ENCODE data around the gene FBXL3. TPM values are rescaled to one million over a fixed set of nuclear protein-coding genes. Genes with fewer than 3 reads are reported as not detected.

FBXL3 gene, protein sequence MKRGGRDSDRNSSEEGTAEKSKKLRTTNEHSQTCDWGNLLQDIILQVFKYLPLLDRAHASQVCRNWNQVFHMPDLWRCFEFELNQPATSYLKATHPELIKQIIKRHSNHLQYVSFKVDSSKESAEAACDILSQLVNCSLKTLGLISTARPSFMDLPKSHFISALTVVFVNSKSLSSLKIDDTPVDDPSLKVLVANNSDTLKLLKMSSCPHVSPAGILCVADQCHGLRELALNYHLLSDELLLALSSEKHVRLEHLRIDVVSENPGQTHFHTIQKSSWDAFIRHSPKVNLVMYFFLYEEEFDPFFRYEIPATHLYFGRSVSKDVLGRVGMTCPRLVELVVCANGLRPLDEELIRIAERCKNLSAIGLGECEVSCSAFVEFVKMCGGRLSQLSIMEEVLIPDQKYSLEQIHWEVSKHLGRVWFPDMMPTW
- 40.1 and 40.8 TPM in 2 replicates for total RNA-seq

DNA sequence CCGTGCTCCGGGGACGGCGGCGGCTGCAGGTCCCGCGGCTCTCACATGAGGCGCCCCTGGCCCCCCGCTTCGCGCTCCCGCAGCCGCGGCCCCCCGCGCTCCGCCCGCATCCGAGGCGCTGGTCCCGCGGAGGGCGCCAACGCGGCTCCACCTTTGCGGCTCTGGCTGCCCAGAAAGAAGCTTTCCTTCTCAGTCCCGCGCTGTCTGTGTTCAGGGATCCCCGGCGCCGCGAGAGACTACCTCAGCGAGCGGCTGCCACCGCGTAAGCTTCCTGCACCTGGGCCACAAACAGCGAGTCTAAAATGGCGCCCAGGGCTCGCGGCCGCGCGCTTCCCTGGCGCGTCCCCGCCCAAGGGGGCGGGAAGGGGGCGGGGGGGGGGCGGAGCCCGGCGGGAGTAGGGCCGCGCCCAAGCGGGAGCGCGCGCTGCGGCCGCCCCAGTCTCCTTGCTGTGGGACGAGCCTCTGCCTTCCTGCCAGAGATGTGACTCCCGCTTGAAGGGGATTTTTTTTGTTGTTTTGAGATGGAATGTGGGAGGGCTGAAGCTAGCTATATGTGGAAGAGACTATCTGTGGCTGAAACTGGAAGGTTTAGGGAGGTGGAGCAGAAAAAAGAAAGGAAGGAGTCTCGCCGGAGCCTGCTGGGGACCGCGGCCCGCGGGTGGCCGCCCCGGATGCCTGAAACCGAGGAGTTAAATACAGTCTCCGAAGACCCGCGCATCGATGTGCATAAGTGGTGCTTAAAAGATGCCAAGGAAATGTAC, at the start of gene FBXL3:
Gene FBXL3 (minus strand): TSS at position 299 of the 761 bp plus-strand sequence. CDS start 5,299 bp downstream, outside the sequence.
- H3K9me3 Mint-ChIP-seq = no peaks in the 10 kb centered on the region
- peak; percentile 78 for DNase-seq (ENCODE audit: low spot score)
- peak within 1 kb of the TSS; percentile 94 for H3K4me3 Mint-ChIP-seq
- peak within 1 kb of the TSS; percentile 93 for H3K27ac Mint-ChIP-seq
- no peaks in the 10 kb centered on the region for H3K27me3 Mint-ChIP-seq (ENCODE audit: insufficient read depth)
- peaks cover 58% of the 10 kb centered on the region for H3K4me1 Mint-ChIP-seq (ENCODE audit: low read depth)
- intact Hi-C loops (cut with micrococcal nuclease) = loop anchor here (1.0 to 5.0 kb wide), 9 partner anchors 8 to 1705 kb away; partner anchors contain the start of gene KCTD12
- peaks cover 19% of the 10 kb centered on the region for H3K36me3 Mint-ChIP-seq (ENCODE audit: low read depth)

DNA sequence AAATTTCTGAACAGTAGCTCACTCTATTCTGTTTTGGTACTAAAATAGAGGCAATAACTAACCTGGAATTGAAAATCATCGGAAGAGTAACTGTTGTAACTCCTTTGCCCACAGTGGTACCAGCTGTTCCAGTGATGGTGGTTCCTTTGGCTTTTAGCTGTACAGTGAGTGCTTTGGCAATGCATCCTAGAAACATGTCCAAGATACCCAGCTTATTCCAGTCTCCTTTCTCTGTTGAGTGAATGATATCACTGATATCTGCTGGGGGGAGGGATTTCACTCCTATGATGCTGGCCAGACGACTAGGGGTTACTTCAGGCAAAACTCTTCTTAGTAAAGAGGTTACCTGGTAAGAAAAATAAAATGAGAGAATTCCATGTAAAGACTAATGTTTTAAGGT, 40.6 kb upstream of the FBXL3 start:
- H3K4me3 Mint-ChIP-seq = no peak overlapping the region
- intact Hi-C loops (cut with micrococcal nuclease) = no loop called here
- no peak for DNase-seq (ENCODE audit: low spot score)
- H3K4me1 Mint-ChIP-seq (ENCODE audit: low read depth) = no peaks in the 10 kb centered on the region
- H3K36me3 Mint-ChIP-seq (ENCODE audit: low read depth) = peaks cover 32% of the 10 kb centered on the region
- H3K9me3 Mint-ChIP-seq = no peaks in the 10 kb centered on the region
- H3K27me3 Mint-ChIP-seq (ENCODE audit: insufficient read depth) = no peaks in the 10 kb centered on the region
- H3K27ac Mint-ChIP-seq = no peak overlapping the region

GRCh38 chr13:77065461-77066147, 38.6 kb upstream of the FBXL3 start:
- H3K27ac Mint-ChIP-seq = no peak overlapping the region

GRCh38 chr13:77062097-77062496, 35.1 kb upstream of the FBXL3 start:
- intact Hi-C loops (cut with micrococcal nuclease) = no loop called here
- H3K27ac Mint-ChIP-seq = no peak overlapping the region

More at GRCh38 chr13:77065461-77066147, 38.6 kb upstream of the FBXL3 start:
- no peaks in the 10 kb centered on the region for H3K27me3 Mint-ChIP-seq (ENCODE audit: insufficient read depth)
- H3K4me3 Mint-ChIP-seq = no peak overlapping the region
- no peaks in the 10 kb centered on the region for H3K9me3 Mint-ChIP-seq
- no peak for DNase-seq (ENCODE audit: low spot score)
- H3K4me1 Mint-ChIP-seq (ENCODE audit: low read depth) = no peaks in the 10 kb centered on the region
- peaks cover 36% of the 10 kb centered on the region for H3K36me3 Mint-ChIP-seq (ENCODE audit: low read depth)
- intact Hi-C loops (cut with micrococcal nuclease) = no loop called here

DNA sequence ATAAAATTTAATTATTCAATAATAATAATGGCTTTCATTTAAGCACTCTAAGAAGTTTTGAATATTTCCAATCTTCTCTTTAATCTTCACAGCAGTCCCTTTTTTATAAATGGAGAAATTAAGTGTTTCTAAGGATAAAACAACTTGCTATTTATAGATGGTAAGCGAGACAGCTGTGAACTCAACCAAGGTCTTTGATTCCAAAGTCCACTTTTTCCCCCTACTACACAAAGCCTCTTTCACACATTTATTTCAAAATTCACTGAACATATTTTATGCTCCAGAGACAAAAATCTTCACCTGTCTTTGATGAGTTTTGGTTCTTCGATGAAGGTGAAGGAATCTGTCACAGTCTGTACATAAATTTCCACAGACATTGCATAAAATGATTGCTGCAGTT, 34.4 kb upstream of the FBXL3 start:
- intact Hi-C loops (cut with micrococcal nuclease) = no loop called here
- H3K27me3 Mint-ChIP-seq (ENCODE audit: insufficient read depth) = no peaks in the 10 kb centered on the region
- H3K36me3 Mint-ChIP-seq (ENCODE audit: low read depth) = peaks cover 35% of the 10 kb centered on the region
- H3K4me1 Mint-ChIP-seq (ENCODE audit: low read depth) = no peaks in the 10 kb centered on the region
- DNase-seq (ENCODE audit: low spot score) = no peak
- no peak overlapping the region for H3K4me3 Mint-ChIP-seq
- H3K9me3 Mint-ChIP-seq = no peaks in the 10 kb centered on the region
- no peak overlapping the region for H3K27ac Mint-ChIP-seq

More at GRCh38 chr13:77062097-77062496, 35.1 kb upstream of the FBXL3 start:
- H3K4me3 Mint-ChIP-seq = no peak overlapping the region
- no peaks in the 10 kb centered on the region for H3K9me3 Mint-ChIP-seq
- no peak for DNase-seq (ENCODE audit: low spot score)
- peaks cover 31% of the 10 kb centered on the region for H3K36me3 Mint-ChIP-seq (ENCODE audit: low read depth)
- no peaks in the 10 kb centered on the region for H3K4me1 Mint-ChIP-seq (ENCODE audit: low read depth)
- no peaks in the 10 kb centered on the region for H3K27me3 Mint-ChIP-seq (ENCODE audit: insufficient read depth)

DNA sequence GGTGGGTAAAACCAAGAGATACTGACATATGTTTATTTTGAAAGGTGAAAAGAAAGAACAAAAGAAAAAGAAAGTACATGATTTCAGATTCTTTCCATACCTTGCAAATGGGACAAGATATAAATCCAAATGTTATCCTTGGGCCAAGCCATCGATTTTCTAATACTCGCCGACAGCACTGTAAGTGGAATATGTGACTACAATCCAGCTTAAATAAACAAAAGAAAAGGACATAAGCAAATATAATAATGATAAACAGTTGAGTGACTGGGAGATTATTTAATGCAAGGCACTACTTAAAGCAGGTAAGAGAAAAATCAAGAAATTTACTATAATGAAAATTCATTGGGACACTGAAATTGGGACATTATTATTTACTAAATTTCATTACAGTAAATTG, 29.9 kb upstream of the FBXL3 start:
- intact Hi-C loops (cut with micrococcal nuclease) = no loop called here
- DNase-seq (ENCODE audit: low spot score) = no peak
- Mint-ChIP-seq H3K27ac (no peak overlapping the region), H3K4me1 (ENCODE audit: low read depth) (no peaks in the 10 kb centered on the region), H3K4me3 (no peak overlapping the region), H3K36me3 (ENCODE audit: low read depth) (peaks cover 28% of the 10 kb centered on the region), H3K27me3 (ENCODE audit: insufficient read depth) (no peaks in the 10 kb centered on the region), H3K9me3 (no peaks in the 10 kb centered on the region)

DNA sequence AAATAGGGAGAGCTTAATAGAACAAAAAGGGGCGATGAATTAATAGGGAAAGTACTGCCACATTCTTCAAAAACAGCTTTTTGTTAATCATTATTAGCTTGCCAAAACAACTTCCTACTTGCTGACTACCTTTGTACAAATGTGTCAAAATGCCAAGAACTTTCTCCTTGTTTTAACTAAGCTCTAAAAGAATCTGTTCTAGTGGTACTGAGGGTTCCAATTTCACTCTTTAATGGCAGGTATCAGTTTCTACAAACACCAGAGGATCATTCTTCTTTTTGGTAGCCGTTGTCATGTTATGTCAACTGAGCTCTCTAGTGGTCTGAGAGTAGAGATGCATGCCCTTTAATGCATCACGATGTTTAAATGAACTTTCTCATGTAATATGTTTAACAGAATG, 29.4 kb upstream of the FBXL3 start:
- Mint-ChIP-seq H3K4me1 (ENCODE audit: low read depth) (no peaks in the 10 kb centered on the region), H3K9me3 (no peaks in the 10 kb centered on the region), H3K4me3 (no peak overlapping the region), H3K27ac (no peak overlapping the region), H3K36me3 (ENCODE audit: low read depth) (peaks cover 28% of the 10 kb centered on the region), H3K27me3 (ENCODE audit: insufficient read depth) (no peaks in the 10 kb centered on the region)
- no peak for DNase-seq (ENCODE audit: low spot score)
- intact Hi-C loops (cut with micrococcal nuclease) = no loop called here

DNA sequence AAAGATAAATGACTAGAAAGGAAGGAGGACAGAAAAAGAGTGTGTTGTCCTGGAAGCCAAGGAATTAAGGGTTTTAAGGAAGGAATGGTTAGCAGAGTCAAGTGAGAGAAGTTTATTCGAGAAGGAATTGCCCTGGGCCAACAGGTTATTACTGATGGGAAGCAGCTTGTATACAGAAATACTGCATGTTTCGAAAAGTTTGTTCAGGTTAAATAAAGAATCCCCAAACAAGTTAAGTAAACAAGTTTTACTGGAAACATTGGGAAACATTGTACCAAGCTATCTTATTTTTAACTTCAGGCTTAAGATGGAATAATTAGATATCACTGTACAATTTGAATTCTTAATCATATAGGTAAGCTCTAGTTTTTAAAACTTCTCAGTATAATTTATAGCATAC, 28.2 kb upstream of the FBXL3 start:
- Mint-ChIP-seq H3K9me3 (no peaks in the 10 kb centered on the region), H3K4me1 (ENCODE audit: low read depth) (no peaks in the 10 kb centered on the region), H3K36me3 (ENCODE audit: low read depth) (peaks cover 34% of the 10 kb centered on the region), H3K27ac (no peak overlapping the region), H3K27me3 (ENCODE audit: insufficient read depth) (no peaks in the 10 kb centered on the region), H3K4me3 (no peak overlapping the region)
- no peak for DNase-seq (ENCODE audit: low spot score)
- intact Hi-C loops (cut with micrococcal nuclease) = no loop called here

GRCh38 chr13:77053192-77053591, 26.2 kb upstream of the FBXL3 start:
- Mint-ChIP-seq H3K4me3 (no peak overlapping the region), H3K4me1 (ENCODE audit: low read depth) (no peaks in the 10 kb centered on the region), H3K36me3 (ENCODE audit: low read depth) (peaks cover 46% of the 10 kb centered on the region), H3K27me3 (ENCODE audit: insufficient read depth) (no peaks in the 10 kb centered on the region), H3K27ac (no peak overlapping the region), H3K9me3 (no peaks in the 10 kb centered on the region)
- intact Hi-C loops (cut with micrococcal nuclease) = no loop called here
- no peak for DNase-seq (ENCODE audit: low spot score)

DNA sequence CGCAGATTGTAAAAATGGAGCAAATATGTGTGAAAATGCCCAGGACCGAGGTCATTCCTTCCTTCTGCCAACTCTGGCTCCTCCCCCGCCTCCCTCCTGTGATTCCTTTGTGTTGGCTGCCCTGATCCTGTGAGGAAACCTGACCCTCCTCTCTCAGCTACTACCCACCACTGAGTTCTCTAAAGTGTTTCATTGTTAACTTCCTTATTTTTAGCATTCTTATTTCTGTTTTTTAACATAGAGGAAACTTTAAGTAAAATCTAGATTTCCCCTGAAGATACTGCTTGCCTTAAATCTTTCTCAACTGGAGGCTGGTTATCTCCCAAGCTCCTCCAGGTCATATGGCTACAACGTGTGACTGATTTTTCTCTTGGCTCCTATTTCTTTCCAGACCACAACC, 21.7 kb upstream of the FBXL3 start:
- DNase-seq (ENCODE audit: low spot score) = no peak
- H3K36me3 Mint-ChIP-seq (ENCODE audit: low read depth) = peaks cover 50% of the 10 kb centered on the region
- H3K27me3 Mint-ChIP-seq (ENCODE audit: insufficient read depth) = no peaks in the 10 kb centered on the region
- H3K4me3 Mint-ChIP-seq = no peak overlapping the region
- H3K9me3 Mint-ChIP-seq = no peaks in the 10 kb centered on the region
- H3K4me1 Mint-ChIP-seq (ENCODE audit: low read depth) = no peaks in the 10 kb centered on the region
- intact Hi-C loops (cut with micrococcal nuclease) = no loop called here
- peak overlapping the region; percentile 1 for H3K27ac Mint-ChIP-seq

GRCh38 chr13:77047649-77048343, 20.8 kb upstream of the FBXL3 start:
- H3K4me3 Mint-ChIP-seq = no peak overlapping the region
- H3K9me3 Mint-ChIP-seq = no peaks in the 10 kb centered on the region
- peaks cover 49% of the 10 kb centered on the region for H3K36me3 Mint-ChIP-seq (ENCODE audit: low read depth)
- H3K27ac Mint-ChIP-seq = no peak overlapping the region
- intact Hi-C loops (cut with micrococcal nuclease) = no loop called here
- no peaks in the 10 kb centered on the region for H3K27me3 Mint-ChIP-seq (ENCODE audit: insufficient read depth)
- no peak for DNase-seq (ENCODE audit: low spot score)
- no peaks in the 10 kb centered on the region for H3K4me1 Mint-ChIP-seq (ENCODE audit: low read depth)

- no peak for DNase-seq (ENCODE audit: low spot score)
- peak overlapping the region; percentile 1 for H3K27ac Mint-ChIP-seq
- no peaks in the 10 kb centered on the region for H3K27me3 Mint-ChIP-seq (ENCODE audit: insufficient read depth)
- H3K9me3 Mint-ChIP-seq = no peaks in the 10 kb centered on the region
- H3K4me3 Mint-ChIP-seq = no peak overlapping the region
- H3K36me3 Mint-ChIP-seq (ENCODE audit: low read depth) = peaks cover 24% of the 10 kb centered on the region
- intact Hi-C loops (cut with micrococcal nuclease) = no loop called here
- H3K4me1 Mint-ChIP-seq (ENCODE audit: low read depth) = no peaks in the 10 kb centered on the region
These were observed 15.7 kb upstream of the FBXL3 start for GRCh38 chr13:77042566-77043177.

Data from activated T-helper 1 cell treated with anti-CD3 and anti-CD28 coated beads, Interleukin-12 subunit alpha, Interleukin-12 subunit beta, Interleukin-2, Interleukin-4 antibody, amounts not matched to agents 30 ng/mL and 10 ng/mL and 1 ng/mL, durations not matched to agents 14 hours and 24 hours and 36 hours (primary cell).